BLaER1 (cell line): ENCODE results near the gene GSTT2.
"Not testable (repeated sequence)": the region's sequence is repeated elsewhere in the genome, so short reads cannot be mapped to it uniquely, and the experiment has no call there.

Experiments
- H3K27ac ChIP-seq: shearing (Covaris generic); formaldehyde crosslinking; 2 replicates; pipeline ENCODE4 v1.8.1; 2022
- H3K27me3 ChIP-seq: shearing (Covaris generic); formaldehyde crosslinking; 2 replicates; pipeline ENCODE4 v1.8.1; 2022
- H3K36me3 ChIP-seq: shearing (Covaris generic); formaldehyde crosslinking; 2 replicates; pipeline ENCODE4 v1.8.1; 2022
- H3K4me1 ChIP-seq: shearing (Covaris generic); formaldehyde crosslinking; 2 replicates; pipeline ENCODE4 v1.8.1; 2022
- H3K4me2 ChIP-seq: shearing (Covaris generic); formaldehyde crosslinking; 2 replicates; pipeline ENCODE4 v1.8.1; 2022
- H3K4me3 ChIP-seq: shearing (Covaris generic); formaldehyde crosslinking; 2 replicates; pipeline ENCODE4 v1.8.1; 2022
- H3K9ac ChIP-seq: shearing (Covaris generic); formaldehyde crosslinking; 2 replicates; pipeline ENCODE4 v1.8.1; 2022
- H3K9me3 ChIP-seq: shearing (Covaris generic); formaldehyde crosslinking; 2 replicates; pipeline ENCODE4 v1.8.1; 2022
- H4K20me1 ChIP-seq: shearing (Covaris generic); formaldehyde crosslinking; 2 replicates; pipeline ENCODE4 v1.8.1; 2022
- Cebpa-rat ChIP-seq: shearing (Covaris generic); IDR thresholded peaks from 2 replicates; pipeline ENCODE4 v1.8.1; 2022

GSTT2 gene

GRCh38 chr22:23979557-23980240, at the start of gene GSTT2:
GSTT2 (plus strand) TSS chr22:23980134.
- H3K27me3 ChIP-seq: peaks cover 10% of the 10 kb centered on the region
- H3K36me3 ChIP-seq, H3K27ac ChIP-seq, H3K4me3 ChIP-seq, H4K20me1 ChIP-seq, H3K9me3 ChIP-seq, H3K4me2 ChIP-seq, H3K9ac ChIP-seq, H3K4me1 ChIP-seq: not testable (repeated sequence)

GRCh38 chr22:23938328-23939016, 41.5 kb upstream of the GSTT2 start:
- no peaks in the 10 kb centered on the region for H3K9me3 ChIP-seq
- no peaks in the 10 kb centered on the region for H3K36me3 ChIP-seq
- no peak overlapping the region for H3K4me3 ChIP-seq
- H3K4me2 ChIP-seq: peak overlapping the region; percentile 19
- peaks cover 13% of the 10 kb centered on the region for H3K4me1 ChIP-seq
- H4K20me1 ChIP-seq: no peaks in the 10 kb centered on the region
- no peak overlapping the region for H3K27ac ChIP-seq
- no peak overlapping the region for H3K9ac ChIP-seq
- H3K27me3 ChIP-seq: no peaks in the 10 kb centered on the region
- TF ChIP-seq Cebpa-rat: no peak

GRCh38 chr22:23939017-23939357, 40.9 kb upstream of the GSTT2 start:
- no peaks in the 10 kb centered on the region for H3K36me3 ChIP-seq
- no peak for TF ChIP-seq Cebpa-rat
- peak overlapping the region; percentile 19 for H3K4me2 ChIP-seq
- no peak overlapping the region for H3K4me3 ChIP-seq
- no peaks in the 10 kb centered on the region for H4K20me1 ChIP-seq
- H3K9ac ChIP-seq: no peak overlapping the region
- H3K9me3 ChIP-seq: no peaks in the 10 kb centered on the region
- peaks cover 13% of the 10 kb centered on the region for H3K4me1 ChIP-seq
- no peaks in the 10 kb centered on the region for H3K27me3 ChIP-seq
- no peak overlapping the region for H3K27ac ChIP-seq

- H3K36me3 ChIP-seq, H4K20me1 ChIP-seq, H3K4me3 ChIP-seq, H3K4me2 ChIP-seq, H3K9me3 ChIP-seq, H3K27me3 ChIP-seq, H3K27ac ChIP-seq, H3K9ac ChIP-seq: not testable (repeated sequence)
- peaks cover 13% of the 10 kb centered on the region for H3K4me1 ChIP-seq
Measured at GRCh38 chr22:23940166-23940565, 39.8 kb upstream of the GSTT2 start.

- not testable (repeated sequence) for H4K20me1 ChIP-seq, H3K9ac ChIP-seq, H3K9me3 ChIP-seq, H3K4me2 ChIP-seq, H3K27ac ChIP-seq, H3K36me3 ChIP-seq, H3K4me1 ChIP-seq, H3K27me3 ChIP-seq, H3K4me3 ChIP-seq
Measured at GRCh38 chr22:23947391-23947790, 32.5 kb upstream of the GSTT2 start.

- not testable (repeated sequence) for H3K4me1 ChIP-seq, H3K9me3 ChIP-seq, H3K36me3 ChIP-seq, H3K9ac ChIP-seq, H3K27ac ChIP-seq, H3K4me2 ChIP-seq, H3K27me3 ChIP-seq, H4K20me1 ChIP-seq, H3K4me3 ChIP-seq
Measured at GRCh38 chr22:23949764-23950163, 30.2 kb upstream of the GSTT2 start.

- H3K27me3 ChIP-seq, H3K4me1 ChIP-seq, H4K20me1 ChIP-seq, H3K9ac ChIP-seq, H3K36me3 ChIP-seq, H3K4me2 ChIP-seq, H3K27ac ChIP-seq, H3K4me3 ChIP-seq, H3K9me3 ChIP-seq: not testable (repeated sequence)
Measured at GRCh38 chr22:23951383-23951782, 28.6 kb upstream of the GSTT2 start.

- not testable (repeated sequence) for H4K20me1 ChIP-seq, H3K27ac ChIP-seq, H3K4me1 ChIP-seq, H3K4me2 ChIP-seq, H3K9ac ChIP-seq, H3K27me3 ChIP-seq, H3K36me3 ChIP-seq, H3K9me3 ChIP-seq, H3K4me3 ChIP-seq
Measured at GRCh38 chr22:23952794-23953405, 27.0 kb upstream of the GSTT2 start.

GRCh38 chr22:23953485-23953884, 26.4 kb upstream of the GSTT2 start:
- not testable (repeated sequence) for H3K27me3 ChIP-seq, H3K4me3 ChIP-seq, H3K36me3 ChIP-seq, H3K27ac ChIP-seq, H3K4me1 ChIP-seq, H3K4me2 ChIP-seq, H3K9me3 ChIP-seq, H4K20me1 ChIP-seq, H3K9ac ChIP-seq

- not testable (repeated sequence) for H3K27ac ChIP-seq, H3K27me3 ChIP-seq, H3K9ac ChIP-seq
Measured at GRCh38 chr22:23954193-23954990, 25.5 kb upstream of the GSTT2 start.

GRCh38 chr22:23954991-23955305, 25.0 kb upstream of the GSTT2 start:
- not testable (repeated sequence) for H3K4me2 ChIP-seq

More at GRCh38 chr22:23954193-23954990, 25.5 kb upstream of the GSTT2 start:
- H4K20me1 ChIP-seq, H3K4me2 ChIP-seq, H3K4me1 ChIP-seq, H3K36me3 ChIP-seq, H3K4me3 ChIP-seq, H3K9me3 ChIP-seq: not testable (repeated sequence)

GRCh38 chr22:23955886-23956285, 24.0 kb upstream of the GSTT2 start:
- not testable (repeated sequence) for H3K9ac ChIP-seq, H3K9me3 ChIP-seq, H4K20me1 ChIP-seq, H3K4me1 ChIP-seq, H3K4me3 ChIP-seq, H3K36me3 ChIP-seq, H3K27ac ChIP-seq, H3K4me2 ChIP-seq
- H3K27me3 ChIP-seq: peaks cover 17% of the 10 kb centered on the region

More at GRCh38 chr22:23954991-23955305, 25.0 kb upstream of the GSTT2 start:
- H3K9ac ChIP-seq, H4K20me1 ChIP-seq, H3K9me3 ChIP-seq, H3K27me3 ChIP-seq, H3K4me1 ChIP-seq, H3K27ac ChIP-seq, H3K36me3 ChIP-seq, H3K4me3 ChIP-seq: not testable (repeated sequence)

- H3K4me2 ChIP-seq, H3K9ac ChIP-seq: not testable (repeated sequence)
Measured at GRCh38 chr22:23956301-23956900, 23.5 kb upstream of the GSTT2 start.

More at GRCh38 chr22:23956301-23956900, 23.5 kb upstream of the GSTT2 start:
- not testable (repeated sequence) for H3K36me3 ChIP-seq, H4K20me1 ChIP-seq, H3K4me1 ChIP-seq, H3K9me3 ChIP-seq, H3K27ac ChIP-seq, H3K4me3 ChIP-seq
- peaks cover 17% of the 10 kb centered on the region for H3K27me3 ChIP-seq
